HG03378 (cell line): ENCODE results near the gene CD96.
"Not testable (repeated sequence)": the region's sequence is repeated elsewhere in the genome, so short reads cannot be mapped to it uniquely, and the experiment has no call there.

Source experiments
- ATAC-seq: cut with Tn5 transposase; IDR thresholded peaks from one replicate; pipeline ENCODE4 v1.9.1; 2021; ENCODE audit warnings: mild to moderate bottlenecking, moderate library complexity; ENCODE audit not compliant: unreplicated experiment

Gene CD96

GRCh38 chr3:111668888-111669488 is 127.0 kb downstream of the CD96 start:
- ATAC-seq = peak; percentile 49

GRCh38 chr3:111669926-111670630 is 128.1 kb downstream of the CD96 start:
- no peak for ATAC-seq

GRCh38 chr3:111672461-111672860 is 130.5 kb downstream of the CD96 start:
- not testable (repeated sequence) for ATAC-seq

- no peak for ATAC-seq
Measured at GRCh38 chr3:111675846-111676210, 133.8 kb downstream of the CD96 start.

GRCh38 chr3:111676211-111677006 is 134.4 kb downstream of the CD96 start:
- ATAC-seq = peak; percentile 24

- no peak for ATAC-seq
Measured at GRCh38 chr3:111677007-111677392, 135.0 kb downstream of the CD96 start.

GRCh38 chr3:111681661-111682426 is 139.8 kb downstream of the CD96 start:
- no peak for ATAC-seq

- no peak for ATAC-seq
Measured at GRCh38 chr3:111684640-111685039, 142.6 kb downstream of the CD96 start.

- no peak for ATAC-seq
Measured at GRCh38 chr3:111688190-111688800, 146.3 kb downstream of the CD96 start.

GRCh38 chr3:111690242-111690641 is 148.2 kb downstream of the CD96 start:
- peak; percentile 88 for ATAC-seq

- no peak for ATAC-seq
Measured at GRCh38 chr3:111691293-111691909, 149.4 kb downstream of the CD96 start.

- ATAC-seq = no peak
Measured at GRCh38 chr3:111692593-111693552, 150.9 kb downstream of the CD96 start.

- ATAC-seq = no peak
Measured at GRCh38 chr3:111694471-111694870, 152.5 kb downstream of the CD96 start.

- ATAC-seq = no peak
Measured at GRCh38 chr3:111695636-111696117, 153.7 kb downstream of the CD96 start.

GRCh38 chr3:111700054-111700453 is 158.1 kb downstream of the CD96 start:
- peak; percentile 80 for ATAC-seq

- no peak for ATAC-seq
Measured at GRCh38 chr3:111701292-111701906, 159.4 kb downstream of the CD96 start.
